Measurements from ENCODE around the gene IQCM.

Gene IQCM

GRCh38 chr4:149815743-149816142 is at the start of gene IQCM:
Gene IQCM, minus strand, starts transcription at chr4:149815843. Its CDS starts 73,152 bp downstream, at chr4:149742691.
- no peak for DNase-seq

DNA sequence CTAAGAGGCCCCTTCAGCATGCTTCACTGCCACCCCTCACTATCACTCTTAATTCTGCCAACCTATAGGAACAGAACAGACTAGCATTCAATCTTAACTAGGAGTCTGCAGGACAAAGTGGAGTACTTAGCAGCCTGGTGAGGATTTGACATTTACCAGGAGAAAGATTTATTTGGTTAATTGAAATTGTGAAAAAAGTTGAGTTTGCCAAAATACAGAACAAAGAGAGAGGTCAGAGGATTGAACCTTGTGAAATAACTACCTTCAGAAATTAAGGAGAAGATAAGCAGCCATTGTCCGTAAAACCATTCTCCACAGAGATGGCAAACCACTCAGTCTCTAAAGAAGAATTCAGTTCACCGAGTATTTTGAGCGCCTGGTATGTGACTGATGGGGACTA is 41.8 kb upstream of the IQCM start:
- DNase-seq = no peak

- no peak for DNase-seq
These were observed 30.1 kb upstream of the IQCM start for GRCh38 chr4:149845743-149846142.

DNA sequence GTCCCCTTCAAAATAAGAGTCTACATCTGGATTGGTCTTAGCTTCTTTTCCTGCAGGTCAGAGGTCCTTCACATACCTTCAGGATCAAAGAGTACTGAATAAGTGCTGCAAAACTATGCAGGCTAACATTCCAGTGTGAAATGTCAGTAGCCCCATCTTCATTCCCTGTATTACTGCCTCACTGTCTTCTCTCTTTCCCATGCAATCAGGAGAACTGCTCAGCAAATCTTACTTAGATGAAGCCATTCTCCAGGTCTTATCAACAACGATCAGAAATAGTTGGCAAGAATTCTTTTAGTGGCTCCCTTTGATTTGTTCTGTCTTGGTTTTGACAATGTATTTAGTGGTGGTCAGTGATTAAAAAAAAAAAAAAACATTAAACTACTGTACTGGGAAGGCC is 26.0 kb upstream of the IQCM start:
- DNase-seq = no peak

DNA sequence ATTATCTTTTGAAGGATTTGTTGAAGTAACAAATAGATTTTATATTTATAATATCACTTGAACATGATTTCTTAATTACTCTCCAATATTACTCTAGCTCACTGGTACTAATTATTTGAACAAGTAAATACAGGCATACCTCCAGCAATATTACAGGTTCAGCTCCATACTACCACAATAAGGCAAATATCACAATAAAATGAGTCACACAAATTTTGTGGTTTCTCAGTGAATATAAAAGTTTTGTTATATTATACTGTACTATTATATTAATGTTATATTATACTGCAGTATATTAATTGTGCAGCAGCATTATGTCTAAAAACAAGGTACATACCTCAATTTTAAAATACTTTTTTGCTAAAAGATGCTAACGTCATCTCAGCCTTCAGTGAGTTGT is 22.4 kb upstream of the IQCM start:
- no peak for DNase-seq

DNA sequence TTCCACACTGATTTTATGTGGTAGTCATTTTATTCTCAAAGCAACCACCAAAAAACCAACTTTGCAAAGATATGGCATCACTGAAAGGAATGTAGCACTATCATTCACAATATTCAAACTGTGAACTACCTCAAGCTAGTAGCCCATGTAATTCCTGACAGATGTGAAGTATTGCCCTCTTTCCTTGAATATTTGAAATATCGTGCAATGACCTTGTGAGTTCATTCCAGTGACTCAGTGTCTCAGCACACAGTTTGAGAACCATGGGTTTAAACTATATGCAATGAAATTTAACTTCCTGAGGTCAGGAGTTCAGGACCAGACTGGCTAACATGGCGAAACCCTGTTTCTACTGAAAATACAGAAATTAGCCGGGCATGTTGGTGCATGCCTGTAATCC is 20.9 kb upstream of the IQCM start:
- no peak for DNase-seq

- no peak for DNase-seq
These were observed 19.6 kb upstream of the IQCM start for GRCh38 chr4:149835280-149835679.

- DNase-seq = no peak
These were observed 16.1 kb upstream of the IQCM start for GRCh38 chr4:149831656-149832208.

DNA sequence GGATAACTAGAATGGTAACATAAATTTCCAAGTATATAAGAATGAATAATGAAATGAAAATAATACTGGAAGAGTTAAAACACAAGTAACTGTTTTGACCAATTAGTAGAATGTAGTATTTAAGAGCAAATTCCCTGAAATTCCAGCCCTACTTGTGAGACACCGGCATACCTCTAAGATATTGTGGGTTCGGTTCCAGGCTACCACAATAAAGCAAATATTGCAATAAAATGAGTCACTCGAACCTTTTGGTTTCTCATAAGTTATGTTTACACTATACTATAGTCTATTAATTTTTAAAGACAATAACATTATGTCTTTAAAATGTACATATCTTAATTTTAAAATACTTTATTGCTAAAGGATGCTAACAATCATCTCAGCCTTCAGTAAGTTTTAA is 15.2 kb upstream of the IQCM start:
- DNase-seq = no peak

GRCh38 chr4:149825336-149825735 is 9.7 kb upstream of the IQCM start:
- DNase-seq = no peak

- DNase-seq = no peak
These were observed 8.2 kb upstream of the IQCM start for GRCh38 chr4:149823769-149824221.

DNA sequence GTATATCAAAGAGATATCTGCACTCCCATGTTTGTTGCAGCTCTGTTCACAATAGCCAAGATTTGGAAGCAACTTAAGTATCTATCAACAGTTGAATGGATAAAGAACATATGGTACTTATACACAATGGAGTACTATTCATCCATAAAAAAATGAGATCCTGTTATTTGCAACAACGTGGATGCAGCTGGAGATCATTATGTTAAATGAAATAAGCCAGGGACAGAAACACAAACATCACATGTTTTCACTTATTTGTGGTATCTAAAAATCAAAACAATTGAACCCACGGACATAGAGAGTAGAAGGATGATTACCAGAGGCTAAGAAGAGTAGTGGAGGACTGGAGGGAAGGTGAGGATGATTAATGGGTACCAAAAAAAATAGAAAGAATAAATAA is 14.2 kb downstream of the IQCM start:
- DNase-seq = no peak

- DNase-seq = no peak
These were observed 16.1 kb downstream of the IQCM start for GRCh38 chr4:149799546-149799945.

GRCh38 chr4:149796381-149796780 is 19.3 kb downstream of the IQCM start:
- no peak for DNase-seq

DNA sequence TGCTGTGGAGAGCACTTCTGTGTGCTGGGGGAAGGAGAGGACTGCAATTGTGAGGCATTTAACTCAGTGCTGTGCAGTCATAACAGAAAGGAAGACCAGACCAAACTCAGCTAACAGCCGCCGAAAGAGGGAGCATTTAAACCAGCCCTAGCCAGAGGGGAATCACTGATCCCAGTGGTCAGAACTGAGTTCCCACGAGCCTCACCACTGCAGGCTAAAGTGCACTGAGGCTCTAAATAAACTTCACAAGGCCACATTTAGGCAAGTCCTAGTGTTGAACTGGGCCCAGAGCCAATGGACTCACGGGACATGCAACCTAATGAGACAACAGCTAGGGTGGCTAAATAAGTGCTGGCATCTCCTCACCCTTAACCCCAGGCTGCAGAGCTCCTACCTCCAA is 20.4 kb downstream of the IQCM start:
- no peak for DNase-seq

GRCh38 chr4:149794352-149794751 is 21.3 kb downstream of the IQCM start:
- DNase-seq = no peak

GRCh38 chr4:149793459-149793858 is 22.2 kb downstream of the IQCM start:
- no peak for DNase-seq

GRCh38 chr4:149791851-149792250 is 23.8 kb downstream of the IQCM start:
- no peak for DNase-seq

DNA sequence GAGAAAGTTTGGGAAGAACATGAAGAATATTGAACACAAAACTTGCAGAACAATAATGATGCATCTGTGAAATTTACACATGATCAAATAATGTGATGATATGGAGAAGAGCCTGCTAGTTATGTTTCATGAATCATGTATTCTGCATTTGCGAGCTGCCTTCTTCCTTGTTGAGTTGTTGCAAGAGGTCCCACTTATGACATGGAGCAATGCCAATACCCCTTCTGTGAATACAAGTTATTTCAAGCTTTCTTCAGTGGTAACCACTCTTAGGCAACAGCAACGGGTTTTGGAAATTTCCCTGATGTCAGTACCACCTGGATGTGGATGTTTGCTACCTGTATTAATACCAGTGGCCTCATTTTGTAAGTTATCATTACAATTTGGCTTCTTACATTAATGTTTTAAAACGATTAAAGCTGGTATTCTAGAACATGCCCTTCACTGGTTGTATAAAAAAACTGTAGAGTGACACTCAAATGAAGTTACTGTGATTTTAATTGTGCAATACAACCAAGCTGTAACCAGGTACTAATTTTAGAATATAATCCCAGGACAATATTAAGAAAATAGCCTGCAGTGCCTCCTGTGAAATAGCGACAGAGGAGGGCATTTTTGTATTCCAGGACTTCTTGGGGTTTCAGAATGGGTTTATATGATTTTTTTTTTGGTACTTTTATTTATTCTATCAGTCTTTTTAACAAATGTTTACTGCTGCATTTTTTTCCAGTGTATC is 25.3 kb downstream of the IQCM start:
- DNase-seq = no peak

DNA sequence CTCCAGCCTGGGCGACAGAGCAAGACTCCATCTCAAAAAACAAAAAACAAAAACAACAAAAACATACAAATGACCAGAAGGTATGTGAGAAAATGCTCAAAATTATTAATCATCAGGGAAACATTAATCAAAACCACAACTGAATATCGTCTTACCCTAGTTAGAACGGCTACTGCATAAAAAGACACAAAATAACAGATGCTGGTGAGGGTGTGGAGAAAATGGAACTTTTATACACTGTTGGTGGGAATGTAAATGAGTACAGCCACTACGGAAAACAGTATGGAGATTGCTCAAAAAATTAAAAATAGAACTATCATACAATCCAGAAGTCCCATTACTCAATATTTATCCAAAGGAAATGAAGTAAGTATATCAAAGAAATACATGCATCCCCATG is 27.3 kb downstream of the IQCM start:
- DNase-seq = no peak

DNA sequence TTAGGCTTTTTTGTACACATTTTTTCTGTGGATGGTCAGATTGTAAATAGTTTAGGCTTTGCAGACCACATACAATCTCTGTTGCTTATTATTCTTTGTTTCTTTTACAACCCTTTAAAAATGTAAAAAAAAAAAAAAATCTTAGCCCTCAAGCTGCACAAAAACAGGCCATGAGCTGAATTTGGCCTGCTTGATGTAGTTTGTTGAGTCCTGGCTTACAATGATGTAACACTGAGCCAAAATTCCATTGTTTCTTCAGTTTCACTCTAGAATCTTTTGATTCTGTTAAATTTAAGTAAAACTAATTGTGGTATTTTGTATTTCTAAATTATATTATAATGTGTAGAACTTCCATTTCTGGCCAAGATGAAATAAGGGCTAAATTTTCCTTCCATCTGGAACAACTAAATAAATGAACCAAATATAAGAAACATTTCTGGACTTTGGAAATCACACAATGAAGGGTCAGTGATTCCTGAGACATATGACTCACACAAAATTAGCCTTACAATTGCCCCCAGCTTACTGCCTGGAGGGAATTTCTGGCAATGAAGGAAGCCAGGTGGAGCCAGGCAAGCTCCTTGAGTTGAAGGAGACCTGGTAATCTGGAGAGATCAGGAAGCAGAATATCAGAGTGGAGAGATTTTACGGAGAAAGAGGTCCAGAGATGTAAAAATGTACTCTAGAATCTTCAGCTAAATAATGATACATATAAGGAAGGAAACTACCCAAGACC is 29.8 kb downstream of the IQCM start:
- no peak for DNase-seq

- DNase-seq = no peak
These were observed 31.6 kb downstream of the IQCM start for GRCh38 chr4:149784018-149784417.

- DNase-seq = no peak
These were observed 34.5 kb downstream of the IQCM start for GRCh38 chr4:149781150-149781549.

GRCh38 chr4:149768477-149768876 is 47.2 kb downstream of the IQCM start:
- DNase-seq = no peak
